HCT116 (cell line): ENCODE data around the gene HIBADH. TPM values are rescaled to one million over a fixed set of nuclear protein-coding genes. Genes with fewer than 3 reads are reported as not detected.
"Not testable (repeated sequence)": the region's sequence is repeated elsewhere in the genome, so short reads cannot be mapped to it uniquely, and the experiment has no call there.

ENCODE experiments used
- ATAC-seq: fragments of 200-7000 bp; cut with Tn5 transposase; 2 replicates; pipeline ENCODE4 v1.9.1; 2020; ENCODE audit warnings: mild to moderate bottlenecking, moderate library complexity
- BruUV-seq: library from RNA; stranded (reverse); fragments of 400-500 nt; replicated peaks from 2 replicates; lab custom pipeline; 2021; lab: Mats Ljungman, UMichigan
- CTCF ChIA-PET: fragments of 300-600 bp; sonication (Branson Sonifier 250); formaldehyde crosslinking; loops from one replicate; lab custom pipeline; 2021; ENCODE audit warnings: antibody characterized with exemption; lab: Charles Lee
- POLR2A ChIA-PET: fragments of 300-600, 350-600 bp; sonication (Branson Sonifier 250); formaldehyde crosslinking; loops from one replicate; lab custom pipeline; 2021; ENCODE audit warnings: antibody characterized with exemption; lab: Charles Lee
- RAD21 ChIA-PET, 2 experiments: fragments of 300-600 bp; sonication (Branson Sonifier 250); formaldehyde crosslinking; loops; one replicate each; lab custom pipeline; 2023; ENCODE audit warnings: low total read pairs in 2 of 2; ENCODE audit not compliant: uncharacterized antibody in 2 of 2, unreplicated experiment in 2 of 2, low non-redundant PET in 1 of 2; lab: Charles Lee
- DNase-seq: peaks from one replicate; pipeline ENCODE4 v3.0.0-alpha.2; 2010; ENCODE audit warnings: low read depth, low spot score
- H2AFZ ChIP-seq: fragments of 200-600 bp; shearing (Covaris generic), sonication (generic); 2 replicates; pipeline ENCODE4 v1.6.1; 2017; ENCODE audit warnings: low read depth, mixed run types, mixed read lengths, antibody characterized with exemption, low read length; ENCODE audit not compliant: poor library complexity, severe bottlenecking
- H3K27ac ChIP-seq: 2 replicates; pipeline ENCODE4 v1.5.1; 2012; ENCODE audit warnings: low read depth, low read length
- H3K27me3 ChIP-seq: fragments of 200-600 bp; sonication (generic); 2 replicates; pipeline ENCODE4 v1.6.1; 2016; ENCODE audit warnings: mixed run types, low read length, mixed read lengths; ENCODE audit not compliant: insufficient read depth
- H3K36me3 ChIP-seq, 2 experiments: fragments of 200-500 bp in 1 of 2; fragments of 200-600 bp in 1 of 2; sonication (Bioruptor generic) in 1 of 2; sonication (generic) in 1 of 2; 2 replicates each; pipeline versions ENCODE4 v1.5.1 to v1.6.1; 2014 to 2016; ENCODE audit warnings: low read length in 2 of 2, inconsistent platforms in 1 of 2, mixed read lengths in 1 of 2, mixed run types in 1 of 2; ENCODE audit not compliant: insufficient read depth in 2 of 2, control insufficient read depth in 1 of 2
- H3K4me1 ChIP-seq, 2 experiments: fragments of 200-600 bp in 1 of 2; sonication (generic) in 1 of 2; 2 replicates each; pipeline versions ENCODE4 v1.5.1 to v1.6.1; 2012 to 2017; ENCODE audit warnings: low read length in 2 of 2, inconsistent platforms in 1 of 2, mild to moderate bottlenecking in 1 of 2, mixed read lengths in 1 of 2, mixed run types in 1 of 2, moderate library complexity in 1 of 2; ENCODE audit not compliant: insufficient read depth in 2 of 2, control insufficient read depth in 1 of 2
- H3K4me2 ChIP-seq: fragments of 200-600 bp; sonication (generic); 2 replicates; pipeline ENCODE4 v1.6.1; 2017; ENCODE audit warnings: mixed run types, low read length, mixed read lengths
- H3K4me3 ChIP-seq, 2 experiments: fragments of 200-600 bp in 1 of 2; sonication (generic) in 1 of 2; replicated peaks in 1 of 2; 2 replicates each; pipeline ENCODE4 v1.5.1; 2011 to 2016; ENCODE audit warnings: low read length in 2 of 2, control low read depth in 1 of 2, low read depth in 1 of 2, mild to moderate bottlenecking in 1 of 2, mixed read lengths in 1 of 2, mixed run types in 1 of 2
- H3K79me2 ChIP-seq: fragments of 200-600 bp; sonication (generic); 2 replicates; pipeline ENCODE4 v1.6.1; 2017; ENCODE audit warnings: mild to moderate bottlenecking, mixed run types, low read length, moderate library complexity, mixed read lengths; ENCODE audit not compliant: insufficient read depth
- H3K9ac ChIP-seq: fragments of 200-600 bp; sonication (generic); 2 replicates; pipeline ENCODE4 v1.6.1; 2016; ENCODE audit warnings: low read length, mixed read lengths
- H3K9me2 ChIP-seq: fragments of 200-600 bp; sonication (generic), shearing (Covaris generic); 2 replicates; pipeline ENCODE4 v1.6.1; 2017; ENCODE audit warnings: mixed run types, mild to moderate bottlenecking, moderate library complexity; ENCODE audit not compliant: insufficient read depth
- H3K9me3 ChIP-seq, 2 experiments: fragments of 200-500 bp in 1 of 2; fragments of 200-600 bp in 1 of 2; sonication (Bioruptor generic) in 1 of 2; sonication (generic) in 1 of 2; 2 replicates each; pipeline ENCODE4 v1.6.1; 2014 to 2017; ENCODE audit warnings: low read length in 2 of 2, mixed read lengths in 2 of 2, inconsistent platforms in 1 of 2, low read depth in 1 of 2, mild to moderate bottlenecking in 1 of 2, mixed run types in 1 of 2, moderate library complexity in 1 of 2; ENCODE audit not compliant: control insufficient read depth in 1 of 2, insufficient read depth in 1 of 2
- H4K20me1 ChIP-seq: fragments of 200-600 bp; sonication (generic), shearing (Covaris generic); 2 replicates; pipeline ENCODE4 v1.6.1; 2017; ENCODE audit warnings: mixed run types, mild to moderate bottlenecking, moderate library complexity; ENCODE audit not compliant: insufficient read depth
- ATF3 ChIP-seq: IDR thresholded peaks from 2 replicates; pipeline ENCODE4 v1.6.1; 2012
- CBX3 ChIP-seq: IDR thresholded peaks from 2 replicates; pipeline ENCODE4 v1.6.1; 2012; ENCODE audit warnings: low read depth
- EGR1 ChIP-seq: IDR thresholded peaks from 2 replicates; pipeline ENCODE4 v1.6.1; 2012; ENCODE audit warnings: low read depth
- FOSL1 ChIP-seq: IDR thresholded peaks from 2 replicates; pipeline ENCODE4 v1.6.1; 2012; ENCODE audit warnings: low read depth
- POLR2AphosphoS5 ChIP-seq: IDR thresholded peaks from 2 replicates; pipeline ENCODE4 v1.6.1; 2011; ENCODE audit warnings: mild to moderate bottlenecking, low read depth, low read length, moderate library complexity
- SRF ChIP-seq: IDR thresholded peaks from 2 replicates; pipeline ENCODE4 v1.6.1; 2012; ENCODE audit warnings: low read depth
- ZNF274 ChIP-seq: fragments of 200-500 bp; sonication (Bioruptor generic); IDR thresholded peaks from 2 replicates; pipeline ENCODE4 v1.6.1; 2014; ENCODE audit warnings: mild to moderate bottlenecking, low read depth, low read length, inconsistent platforms
- intact Hi-C: fragments of 100-400 bp; cut with micrococcal nuclease; formaldehyde crosslinking; loops from 2 replicates; pipeline ENCODE4 v1.10.0; 2022
- total RNA-seq: library from RNA; stranded (reverse); gene quantifications from one replicate; pipeline ENCODE4 v1.2.1, GENCODE V29; 2021; ENCODE audit not compliant: unreplicated experiment

Gene HIBADH
- total RNA-seq, 1 experiment from 2014 or later: 32.4 TPM

DNA sequence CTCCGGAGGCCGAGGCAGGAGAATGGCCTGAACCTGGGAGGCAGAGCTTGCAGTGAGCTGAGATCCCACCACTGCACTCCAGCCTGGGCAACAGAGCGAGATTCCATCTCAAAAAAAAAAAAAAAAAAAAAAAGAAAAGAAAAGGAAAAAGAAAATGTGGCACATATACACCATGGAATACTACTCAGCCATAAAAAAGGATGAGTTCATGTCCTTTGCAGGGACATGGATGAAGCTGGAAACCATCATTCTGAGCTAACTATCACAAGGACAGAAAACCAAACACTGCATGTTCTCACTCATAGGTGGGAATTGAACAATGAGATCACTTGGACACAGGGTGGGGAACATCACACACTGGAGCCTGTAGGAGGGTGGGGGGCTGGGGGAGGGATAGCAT is 11.4 kb upstream of the HIBADH start:
- RAD21 ChIA-PET: interaction anchor here in 1 of 2 experiments (0.7 kb wide), 1 partner anchor 10 kb away, joined by 3 read pairs; no protein-coding TSS in a partner anchor
- H3K9me2 ChIP-seq, H2AFZ ChIP-seq, H3K36me3 ChIP-seq, H3K4me3 ChIP-seq, H3K79me2 ChIP-seq, H3K4me2 ChIP-seq, H3K9me3 ChIP-seq, H3K27me3 ChIP-seq, POLR2A ChIA-PET, H4K20me1 ChIP-seq, H3K27ac ChIP-seq, CTCF ChIA-PET, H3K9ac ChIP-seq, DNase-seq, BruUV-seq, ATAC-seq, intact Hi-C loops: not testable (repeated sequence)
- H3K4me1 ChIP-seq: peaks cover 16 to 27% of the 10 kb centered on the region in 2 experiments

- Histone ChIP-seq H3K9me3 (no peaks in the 10 kb centered on the region), H3K4me2 (no peak overlapping the region), H3K9me2 (no peaks in the 10 kb centered on the region), H3K4me1 (peaks cover 0 to 5% of the 10 kb centered on the region in 2 experiments; a peak in 1 of 4 replicates), H2AFZ (no peak overlapping the region), H3K27me3 (no peaks in the 10 kb centered on the region), H4K20me1 (no peaks in the 10 kb centered on the region), H3K27ac (no peak overlapping the region), H3K9ac (no peak overlapping the region), H3K4me3 (no peak overlapping the region), H3K79me2 (no peaks in the 10 kb centered on the region), H3K36me3 (no peaks in the 10 kb centered on the region)
- TF ChIP-seq EGR1: no peak
- no peak for TF ChIP-seq SRF
- TF ChIP-seq POLR2AphosphoS5: no peak
- no peak for TF ChIP-seq ATF3
- no peak for TF ChIP-seq FOSL1
- no peak for TF ChIP-seq CBX3
- TF ChIP-seq ZNF274: no peak
- ChIA-PET POLR2A (interaction anchor here (0.6 kb wide), 1 partner anchor 11 kb away, joined by 3 read pairs; no protein-coding TSS in a partner anchor), RAD21 (no interaction called here), CTCF (no interaction called here)
- intact Hi-C loops: no loop called here
- BruUV-seq: no TSS peak
- ATAC-seq (no peak), DNase-seq (no peak)
Measured at GRCh38 chr7:27671675-27672074, 9.0 kb upstream of the HIBADH start.
